GM23338 (cell line): ENCODE results near the gene HACD2. TPM values are rescaled to one million over a fixed set of nuclear protein-coding genes. Genes with fewer than 3 reads are reported as not detected.

Experiments
- ATAC-seq: fragments of 200-7000 bp; cut with Tn5 transposase; 3 replicates; pipeline ENCODE4 v1.9.1; 2020
- DNase-seq: peaks from one replicate; pipeline ENCODE4 v3.0.0-alpha.2; 2015; ENCODE audit warnings: low spot score
- H2AFZ ChIP-seq: fragments of 200-600 bp; sonication (generic); 2 replicates; pipeline ENCODE4 v1.8.0; 2016; ENCODE audit warnings: antibody characterized with exemption, mild to moderate bottlenecking, moderate library complexity
- H3F3A ChIP-seq: fragments of 200-600 bp; sonication (generic); replicated peaks from 2 replicates; pipeline ENCODE4 v1.8.0; 2017; ENCODE audit warnings: antibody characterized with exemption, mixed run types, low read depth
- H3K27ac ChIP-seq: fragments of 200-600 bp; sonication (generic); 2 replicates; pipeline ENCODE4 v1.6.1; 2016; ENCODE audit warnings: low read depth
- H3K27me3 ChIP-seq: fragments of 200-600 bp; sonication (generic); 2 replicates; pipeline ENCODE4 v1.8.0; 2016; ENCODE audit warnings: mild to moderate bottlenecking, mixed run types, moderate library complexity; ENCODE audit not compliant: insufficient read depth
- H3K36me3 ChIP-seq: fragments of 200-600 bp; sonication (generic); 2 replicates; pipeline ENCODE4 v1.8.0; 2016; ENCODE audit warnings: mild to moderate bottlenecking; ENCODE audit not compliant: insufficient read depth
- H3K4me1 ChIP-seq: fragments of 200-600 bp; sonication (generic); 2 replicates; pipeline ENCODE4 v1.8.0; 2016; ENCODE audit warnings: mild to moderate bottlenecking, moderate library complexity; ENCODE audit not compliant: insufficient read depth
- H3K4me2 ChIP-seq: fragments of 200-600 bp; sonication (generic); 2 replicates; pipeline ENCODE4 v1.7.1; 2017; ENCODE audit warnings: mixed run types
- H3K4me3 ChIP-seq: fragments of 200-600 bp; sonication (generic); 2 replicates; pipeline ENCODE4 v1.6.1; 2016; ENCODE audit warnings: mixed run types
- H3K79me2 ChIP-seq: fragments of 200-600 bp; sonication (generic); replicated peaks from 2 replicates; pipeline ENCODE4 v1.8.0; 2017; ENCODE audit warnings: mild to moderate bottlenecking; ENCODE audit not compliant: insufficient read depth
- H3K9me2 ChIP-seq: fragments of 200-600 bp; sonication (generic); 2 replicates; pipeline ENCODE4 v1.8.0; 2017; ENCODE audit not compliant: insufficient read depth
- H4K20me1 ChIP-seq: fragments of 200-600 bp; sonication (generic); replicated peaks from 2 replicates; pipeline ENCODE4 v1.8.0; 2017; ENCODE audit warnings: mild to moderate bottlenecking; ENCODE audit not compliant: insufficient read depth
- H3K27ac Mint-ChIP-seq: 2 replicates; pipeline ENCODE4 v1.8.0; 2020; ENCODE audit warnings: inconsistent platforms, mild to moderate bottlenecking, moderate library complexity, mixed read lengths
- H3K27me3 Mint-ChIP-seq: 3 replicates; pipeline ENCODE4 v1.8.0; 2022; ENCODE audit warnings: low read depth, mild to moderate bottlenecking, moderate library complexity, mixed read lengths, inconsistent platforms; ENCODE audit not compliant: insufficient read depth, poor library complexity
- H3K36me3 Mint-ChIP-seq: 3 replicates; pipeline ENCODE4 v1.8.0; 2021; ENCODE audit warnings: low read depth, mild to moderate bottlenecking, inconsistent platforms, moderate library complexity, mixed read lengths
- H3K4me1 Mint-ChIP-seq: 3 replicates; pipeline ENCODE4 v1.8.0; 2020; ENCODE audit warnings: mild to moderate bottlenecking, inconsistent platforms, mixed read lengths
- H3K4me3 Mint-ChIP-seq: 3 replicates; pipeline ENCODE4 v1.8.0; 2021; ENCODE audit warnings: moderate library complexity, mild to moderate bottlenecking, inconsistent platforms, mixed read lengths
- H3K9me3 Mint-ChIP-seq: 3 replicates; pipeline ENCODE4 v1.8.0; 2020; ENCODE audit warnings: moderate library complexity, mild to moderate bottlenecking, inconsistent platforms, mixed read lengths
- EZH2 ChIP-seq: fragments of 200-600 bp; sonication (generic); IDR thresholded peaks from one replicate; pipeline ENCODE4 v1.8.0; 2017; ENCODE audit warnings: antibody characterized with exemption, mild to moderate bottlenecking, low read depth; ENCODE audit not compliant: unreplicated experiment
- STAT1 ChIP-seq: IDR thresholded peaks from one replicate; pipeline ENCODE4 v1.6.1; 2016; ENCODE audit warnings: antibody characterized with exemption; ENCODE audit not compliant: unreplicated experiment
- ZNF114 ChIP-seq: fragments of 250-450 bp; sonication (Bioruptor Pico); IDR thresholded peaks from 2 replicates; pipeline ENCODE4 v1.5.0; 2020; ENCODE audit warnings: mild to moderate bottlenecking, moderate library complexity
- polyA plus RNA-seq: library from polyadenylated mRNA; unstranded; fragments of >200 nt; fragmentation: Nextera tagmentation; extraction: Ambion mirVana; gene quantifications from 2 replicates; pipeline ENCODE4 v1.2.1, GENCODE V29; 2016
- total RNA-seq: library from RNA; depleted of rRNA; stranded (reverse); fragments of >200 nt; shearing (Covaris generic); gene quantifications from 2 replicates; pipeline ENCODE4 v1.2.3, GENCODE V29; 2014
- TF ChIP-seq, protein P1 (sequence below): fragments of 250-450 bp; sonication (Bioruptor Pico); IDR thresholded peaks from 2 replicates; pipeline ENCODE4 v1.5.0; 2020; ENCODE audit warnings: mild to moderate bottlenecking, moderate library complexity

The HACD2 gene
- total and polyA plus RNA-seq, 2 experiments from 2014 or later, result 13.4 to 31.5 TPM

GRCh38 chr3:123522320-123523022 lies 62.4 kb downstream of the HACD2 start:
- no peaks in the 10 kb centered on the region for H3K79me2 ChIP-seq
- H4K20me1 ChIP-seq, result peaks cover 5% of the 10 kb centered on the region; the same call in 1 of the 2 replicates
- 0 out of 2 replicates have a peak overlapping the region, but pooled peaks have one; percentile 11 for H3K27ac ChIP-seq
- DNase-seq, result no peak
- H3K4me3 ChIP-seq, result no peak overlapping the region
- H3K9me2 ChIP-seq, result no peaks in the 10 kb centered on the region
- H3K4me1 ChIP-seq, result no peaks in the 10 kb centered on the region
- no peaks in the 10 kb centered on the region for H3F3A ChIP-seq
- no peak overlapping the region for H3K4me2 ChIP-seq
- no peaks in the 10 kb centered on the region for H3K36me3 ChIP-seq
- Mint-ChIP-seq H3K4me1 (no peaks in the 10 kb centered on the region), H3K4me3 (no peak overlapping the region), H3K9me3 (no peaks in the 10 kb centered on the region), H3K27ac (no peak overlapping the region), H3K27me3 (no peaks in the 10 kb centered on the region), H3K36me3 (no peaks in the 10 kb centered on the region)
- no peak overlapping the region for H2AFZ ChIP-seq
- H3K27me3 ChIP-seq, result no peaks in the 10 kb centered on the region
- ATAC-seq, result no peak
- TF ChIP-seq, protein P1, sequence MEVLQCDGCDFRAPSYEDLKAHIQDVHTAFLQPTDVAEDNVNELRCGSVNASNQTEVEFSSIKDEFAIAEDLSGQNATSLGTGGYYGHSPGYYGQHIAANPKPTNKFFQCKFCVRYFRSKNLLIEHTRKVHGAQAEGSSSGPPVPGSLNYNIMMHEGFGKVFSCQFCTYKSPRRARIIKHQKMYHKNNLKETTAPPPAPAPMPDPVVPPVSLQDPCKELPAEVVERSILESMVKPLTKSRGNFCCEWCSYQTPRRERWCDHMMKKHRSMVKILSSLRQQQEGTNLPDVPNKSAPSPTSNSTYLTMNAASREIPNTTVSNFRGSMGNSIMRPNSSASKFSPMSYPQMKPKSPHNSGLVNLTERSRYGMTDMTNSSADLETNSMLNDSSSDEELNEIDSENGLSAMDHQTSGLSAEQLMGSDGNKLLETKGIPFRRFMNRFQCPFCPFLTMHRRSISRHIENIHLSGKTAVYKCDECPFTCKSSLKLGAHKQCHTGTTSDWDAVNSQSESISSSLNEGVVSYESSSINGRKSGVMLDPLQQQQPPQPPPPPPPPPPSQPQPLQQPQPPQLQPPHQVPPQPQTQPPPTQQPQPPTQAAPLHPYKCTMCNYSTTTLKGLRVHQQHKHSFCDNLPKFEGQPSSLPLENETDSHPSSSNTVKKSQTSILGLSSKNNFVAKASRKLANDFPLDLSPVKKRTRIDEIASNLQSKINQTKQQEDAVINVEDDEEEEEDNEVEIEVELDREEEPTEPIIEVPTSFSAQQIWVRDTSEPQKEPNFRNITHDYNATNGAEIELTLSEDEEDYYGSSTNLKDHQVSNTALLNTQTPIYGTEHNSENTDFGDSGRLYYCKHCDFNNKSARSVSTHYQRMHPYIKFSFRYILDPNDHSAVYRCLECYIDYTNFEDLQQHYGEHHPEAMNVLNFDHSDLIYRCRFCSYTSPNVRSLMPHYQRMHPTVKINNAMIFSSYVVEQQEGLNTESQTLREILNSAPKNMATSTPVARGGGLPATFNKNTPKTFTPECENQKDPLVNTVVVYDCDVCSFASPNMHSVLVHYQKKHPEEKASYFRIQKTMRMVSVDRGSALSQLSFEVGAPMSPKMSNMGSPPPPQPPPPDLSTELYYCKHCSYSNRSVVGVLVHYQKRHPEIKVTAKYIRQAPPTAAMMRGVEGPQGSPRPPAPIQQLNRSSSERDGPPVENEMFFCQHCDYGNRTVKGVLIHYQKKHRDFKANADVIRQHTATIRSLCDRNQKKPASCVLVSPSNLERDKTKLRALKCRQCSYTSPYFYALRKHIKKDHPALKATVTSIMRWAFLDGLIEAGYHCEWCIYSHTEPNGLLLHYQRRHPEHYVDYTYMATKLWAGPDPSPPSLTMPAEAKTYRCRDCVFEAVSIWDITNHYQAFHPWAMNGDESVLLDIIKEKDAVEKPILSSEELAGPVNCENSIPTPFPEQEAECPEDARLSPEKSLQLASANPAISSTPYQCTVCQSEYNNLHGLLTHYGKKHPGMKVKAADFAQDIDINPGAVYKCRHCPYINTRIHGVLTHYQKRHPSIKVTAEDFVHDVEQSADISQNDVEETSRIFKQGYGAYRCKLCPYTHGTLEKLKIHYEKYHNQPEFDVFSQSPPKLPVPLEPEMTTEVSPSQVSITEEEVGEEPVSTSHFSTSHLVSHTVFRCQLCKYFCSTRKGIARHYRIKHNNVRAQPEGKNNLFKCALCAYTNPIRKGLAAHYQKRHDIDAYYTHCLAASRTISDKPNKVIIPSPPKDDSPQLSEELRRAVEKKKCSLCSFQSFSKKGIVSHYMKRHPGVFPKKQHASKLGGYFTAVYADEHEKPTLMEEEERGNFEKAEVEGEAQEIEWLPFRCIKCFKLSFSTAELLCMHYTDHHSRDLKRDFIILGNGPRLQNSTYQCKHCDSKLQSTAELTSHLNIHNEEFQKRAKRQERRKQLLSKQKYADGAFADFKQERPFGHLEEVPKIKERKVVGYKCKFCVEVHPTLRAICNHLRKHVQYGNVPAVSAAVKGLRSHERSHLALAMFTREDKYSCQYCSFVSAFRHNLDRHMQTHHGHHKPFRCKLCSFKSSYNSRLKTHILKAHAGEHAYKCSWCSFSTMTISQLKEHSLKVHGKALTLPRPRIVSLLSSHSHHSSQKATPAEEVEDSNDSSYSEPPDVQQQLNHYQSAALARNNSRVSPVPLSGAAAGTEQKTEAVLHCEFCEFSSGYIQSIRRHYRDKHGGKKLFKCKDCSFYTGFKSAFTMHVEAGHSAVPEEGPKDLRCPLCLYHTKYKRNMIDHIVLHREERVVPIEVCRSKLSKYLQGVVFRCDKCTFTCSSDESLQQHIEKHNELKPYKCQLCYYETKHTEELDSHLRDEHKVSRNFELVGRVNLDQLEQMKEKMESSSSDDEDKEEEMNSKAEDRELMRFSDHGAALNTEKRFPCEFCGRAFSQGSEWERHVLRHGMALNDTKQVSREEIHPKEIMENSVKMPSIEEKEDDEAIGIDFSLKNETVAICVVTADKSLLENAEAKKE (CRISPR knock-in tag), result no peak
- TF ChIP-seq EZH2 (no peak), ZNF114 (CRISPR knock-in tag) (no peak), STAT1 (no peak)
